HepG2 (cell line): ENCODE measurements around the gene PRRC2A. TPM values are rescaled to one million over a fixed set of nuclear protein-coding genes. Genes with fewer than 3 reads are reported as not detected.

Experiments used
- BRD4 ChIP-seq: sonication (generic); formaldehyde crosslinking; IDR thresholded peaks from 2 replicates; pipeline ENCODE4 v1.4.0; 2020; ENCODE audit warnings: missing genetic modification reagents
- CBX2 ChIP-seq, 2 experiments: fragments of 200-600 bp in 1 of 2; sonication (generic); formaldehyde crosslinking in 1 of 2; IDR thresholded peaks; 2 replicates each; pipeline versions ENCODE4 v1.7.0 to v1.8.1; 2018 to 2022; ENCODE audit warnings: low read depth in 2 of 2, low read length in 1 of 2, mild to moderate bottlenecking in 1 of 2, missing genetic modification reagents in 1 of 2
- FOXM1 ChIP-seq: sonication (generic); formaldehyde crosslinking; IDR thresholded peaks from 2 replicates; pipeline ENCODE4 v1.5.0; 2020; ENCODE audit warnings: missing genetic modification reagents
- KAT2B ChIP-seq: fragments of 150-350 bp; IDR thresholded peaks from 2 replicates; pipeline ENCODE4 v1.6.1; 2014; ENCODE audit warnings: low read depth, low read length, borderline replicate concordance
- MEIS1 ChIP-seq: sonication (generic); formaldehyde crosslinking; IDR thresholded peaks from 2 replicates; pipeline ENCODE4 v1.9.0; 2021; ENCODE audit warnings: mild to moderate bottlenecking, missing genetic modification reagents, moderate library complexity, borderline replicate concordance
- POLR2AphosphoS5 ChIP-seq: IDR thresholded peaks from 2 replicates; pipeline ENCODE4 v1.6.1; 2012; ENCODE audit warnings: low read depth, low read length
- TEAD2 ChIP-seq: sonication (generic); formaldehyde crosslinking; IDR thresholded peaks from 2 replicates; pipeline ENCODE4 v1.9.0; 2021; ENCODE audit warnings: missing genetic modification reagents
- U2AF2 ChIP-seq: fragments of 200-400 bp; formaldehyde crosslinking; IDR thresholded peaks from 2 replicates; pipeline ENCODE4 v1.6.1; 2017; ENCODE audit warnings: low read depth, mild to moderate bottlenecking, low read length
- ZC3H13 ChIP-seq: sonication (generic); formaldehyde crosslinking; IDR thresholded peaks from 2 replicates; pipeline ENCODE4 v1.8.1; 2023; ENCODE audit warnings: mild to moderate bottlenecking, missing genetic modification reagents, moderate library complexity
- ZFP90 ChIP-seq: sonication (generic); formaldehyde crosslinking; IDR thresholded peaks from 2 replicates; pipeline ENCODE4 v1.8.0; 2022; ENCODE audit warnings: missing genetic modification reagents, mild to moderate bottlenecking, inconsistent platforms, borderline replicate concordance
- ZNF12 ChIP-seq: sonication (generic); formaldehyde crosslinking; IDR thresholded peaks from 2 replicates; pipeline ENCODE4 v1.5.0; 2020; ENCODE audit warnings: missing genetic modification reagents
- ZNF547 ChIP-seq: sonication (generic); formaldehyde crosslinking; IDR thresholded peaks from 2 replicates; pipeline ENCODE4 v1.5.1; 2020; ENCODE audit warnings: mild to moderate bottlenecking, missing genetic modification reagents
- ZNF558 ChIP-seq: sonication (generic); formaldehyde crosslinking; IDR thresholded peaks from 2 replicates; pipeline ENCODE4 v1.9.0; 2022; ENCODE audit warnings: mild to moderate bottlenecking, missing genetic modification reagents, borderline replicate concordance
- ZNF562 ChIP-seq: sonication (generic); formaldehyde crosslinking; IDR thresholded peaks from 2 replicates; pipeline ENCODE4 v1.8.0; 2022; ENCODE audit warnings: missing genetic modification reagents, borderline replicate concordance
- ZNF615 ChIP-seq: sonication (generic); formaldehyde crosslinking; IDR thresholded peaks from 2 replicates; pipeline ENCODE4 v1.5.0; 2020; ENCODE audit warnings: mild to moderate bottlenecking, missing genetic modification reagents, borderline replicate concordance
- polyA plus RNA-seq, 8 experiments: library from polyadenylated mRNA; depleted of rRNA in 3 of 8; stranded (reverse) in 7 of 8; unstranded in 1 of 8; fragments of >200 nt; fragmentation: Illumina TruSeq in 4 of 8; extraction: Trizol in 4 of 8; gene quantifications; 2 replicates each; pipeline versions ENCODE4 v1.2.1 to v1.2.3, GENCODE V29; 2011 to 2016; ENCODE audit warnings: low read depth in 4 of 8, missing spikeins in 1 of 8, mixed read lengths in 1 of 8; ENCODE audit not compliant: insufficient read depth in 1 of 8
- total RNA-seq, 5 experiments: library from RNA; depleted of rRNA; stranded (reverse); fragments of >200 nt; fragmentation: Illumina TruSeq; extraction: Trizol; gene quantifications; 2 replicates each; pipeline ENCODE4 v1.2.3, GENCODE V29; 2016; ENCODE audit warnings: low read depth in 1 of 5
- TF ChIP-seq, protein P1 (sequence below), 2 experiments: sonication (generic) in 1 of 2; formaldehyde crosslinking in 1 of 2; IDR thresholded peaks; 2 replicates each; pipeline versions ENCODE4 v1.6.1 to v1.9.0; 2014 to 2022; ENCODE audit warnings: antibody characterized with exemption in 1 of 2, borderline replicate concordance in 1 of 2, inconsistent platforms in 1 of 2, low read depth in 1 of 2, missing genetic modification reagents in 1 of 2
- TF ChIP-seq, protein P2 (sequence below): sonication (generic); formaldehyde crosslinking; IDR thresholded peaks from 2 replicates; pipeline ENCODE4 v1.5.1; 2020; ENCODE audit warnings: missing genetic modification reagents, mild to moderate bottlenecking, borderline replicate concordance
- TF ChIP-seq, protein P3 (sequence below): sonication (generic); formaldehyde crosslinking; IDR thresholded peaks from 2 replicates; pipeline ENCODE4 v1.4.0; 2020; ENCODE audit warnings: missing genetic modification reagents, borderline replicate concordance
- TF ChIP-seq, protein P4 (sequence below): sonication (generic); formaldehyde crosslinking; IDR thresholded peaks from 2 replicates; pipeline ENCODE4 v1.4.0; 2020; ENCODE audit warnings: mild to moderate bottlenecking, missing genetic modification reagents

Gene PRRC2A
- total and polyA plus RNA-seq, 2 of the 13 experiments (the other 11 are each of a cell fraction or from before 2014, with no cell fraction given), result 38.9 to 47.4 TPM

DNA sequence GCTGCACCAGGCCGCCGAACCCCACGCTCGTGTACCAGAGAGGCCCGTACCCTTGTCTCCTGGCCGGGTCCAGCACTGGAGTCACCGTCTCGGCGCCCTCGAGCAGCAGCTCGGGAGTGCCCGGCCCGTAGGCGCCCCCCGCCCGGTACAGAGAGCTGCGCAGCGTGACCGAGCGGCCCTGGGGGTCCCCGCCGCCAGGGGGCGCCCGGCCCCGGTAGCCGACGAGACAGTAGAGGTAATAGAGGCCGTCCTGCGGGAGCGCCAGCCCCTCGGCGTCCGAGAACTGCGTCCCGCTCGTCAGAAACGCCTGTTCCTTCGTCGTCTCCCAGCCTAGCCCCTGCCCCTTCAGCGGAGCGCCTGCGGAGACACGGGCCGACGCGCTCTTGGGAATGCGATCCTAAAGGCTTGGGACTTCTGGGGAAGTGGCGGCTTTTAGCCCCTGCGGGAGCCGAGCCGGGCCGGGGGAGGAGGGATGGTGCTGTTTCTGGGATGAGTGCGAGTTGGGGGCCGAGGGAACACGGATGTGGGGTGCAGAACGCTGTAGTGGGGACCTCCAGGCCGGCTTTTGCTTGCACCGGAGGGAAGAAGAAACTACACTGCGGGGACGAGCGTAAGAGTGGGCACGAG lies 39.6 kb upstream of the PRRC2A start (continued):
- TF ChIP-seq, protein P1, sequence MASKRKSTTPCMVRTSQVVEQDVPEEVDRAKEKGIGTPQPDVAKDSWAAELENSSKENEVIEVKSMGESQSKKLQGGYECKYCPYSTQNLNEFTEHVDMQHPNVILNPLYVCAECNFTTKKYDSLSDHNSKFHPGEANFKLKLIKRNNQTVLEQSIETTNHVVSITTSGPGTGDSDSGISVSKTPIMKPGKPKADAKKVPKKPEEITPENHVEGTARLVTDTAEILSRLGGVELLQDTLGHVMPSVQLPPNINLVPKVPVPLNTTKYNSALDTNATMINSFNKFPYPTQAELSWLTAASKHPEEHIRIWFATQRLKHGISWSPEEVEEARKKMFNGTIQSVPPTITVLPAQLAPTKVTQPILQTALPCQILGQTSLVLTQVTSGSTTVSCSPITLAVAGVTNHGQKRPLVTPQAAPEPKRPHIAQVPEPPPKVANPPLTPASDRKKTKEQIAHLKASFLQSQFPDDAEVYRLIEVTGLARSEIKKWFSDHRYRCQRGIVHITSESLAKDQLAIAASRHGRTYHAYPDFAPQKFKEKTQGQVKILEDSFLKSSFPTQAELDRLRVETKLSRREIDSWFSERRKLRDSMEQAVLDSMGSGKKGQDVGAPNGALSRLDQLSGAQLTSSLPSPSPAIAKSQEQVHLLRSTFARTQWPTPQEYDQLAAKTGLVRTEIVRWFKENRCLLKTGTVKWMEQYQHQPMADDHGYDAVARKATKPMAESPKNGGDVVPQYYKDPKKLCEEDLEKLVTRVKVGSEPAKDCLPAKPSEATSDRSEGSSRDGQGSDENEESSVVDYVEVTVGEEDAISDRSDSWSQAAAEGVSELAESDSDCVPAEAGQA (IDR thresholded peaks at IDR 0.05; ENCODE audit: low read depth), result 0 out of 2 replicates have a peak, but pooled peaks have one; percentile 15
- TF ChIP-seq, protein P1 (CRISPR knock-in tag; IDR thresholded peaks at IDR 0.05; ENCODE audit: borderline replicate concordance), result peak; percentile 75; the same call in 1 of the 2 replicates
- TF ChIP-seq ZNF562, result no peak
- peak; percentile 47; the same call in 1 of the 2 replicates for TF ChIP-seq BRD4 (CRISPR knock-in tag)
- TF ChIP-seq ZNF12 (CRISPR knock-in tag), result no peak
- peak; percentile 43; the same call in 1 of the 2 replicates for TF ChIP-seq ZNF558 (CRISPR knock-in tag)
- no peak for TF ChIP-seq U2AF2
- peak; percentile 22; the same call in 1 of the 2 replicates for TF ChIP-seq ZC3H13
- no peak for TF ChIP-seq MEIS1
- TF ChIP-seq CBX2 (IDR thresholded peaks at IDR 0.05; ENCODE audit: low read depth, low read length), result no peak
- peak; percentile 25; the same call in 1 of the 2 replicates for TF ChIP-seq CBX2 (CRISPR knock-in tag; IDR thresholded peaks at IDR 0.05; ENCODE audit: low read depth)
- 0 out of 2 replicates have a peak, but pooled peaks have one; percentile 61 for TF ChIP-seq ZFP90
- TF ChIP-seq, protein P2, sequence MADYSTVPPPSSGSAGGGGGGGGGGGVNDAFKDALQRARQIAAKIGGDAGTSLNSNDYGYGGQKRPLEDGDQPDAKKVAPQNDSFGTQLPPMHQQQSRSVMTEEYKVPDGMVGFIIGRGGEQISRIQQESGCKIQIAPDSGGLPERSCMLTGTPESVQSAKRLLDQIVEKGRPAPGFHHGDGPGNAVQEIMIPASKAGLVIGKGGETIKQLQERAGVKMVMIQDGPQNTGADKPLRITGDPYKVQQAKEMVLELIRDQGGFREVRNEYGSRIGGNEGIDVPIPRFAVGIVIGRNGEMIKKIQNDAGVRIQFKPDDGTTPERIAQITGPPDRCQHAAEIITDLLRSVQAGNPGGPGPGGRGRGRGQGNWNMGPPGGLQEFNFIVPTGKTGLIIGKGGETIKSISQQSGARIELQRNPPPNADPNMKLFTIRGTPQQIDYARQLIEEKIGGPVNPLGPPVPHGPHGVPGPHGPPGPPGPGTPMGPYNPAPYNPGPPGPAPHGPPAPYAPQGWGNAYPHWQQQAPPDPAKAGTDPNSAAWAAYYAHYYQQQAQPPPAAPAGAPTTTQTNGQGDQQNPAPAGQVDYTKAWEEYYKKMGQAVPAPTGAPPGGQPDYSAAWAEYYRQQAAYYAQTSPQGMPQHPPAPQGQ (CRISPR knock-in tag), result no peak
- TF ChIP-seq POLR2AphosphoS5, result peak; percentile 42; the same call in 1 of the 2 replicates
- TF ChIP-seq FOXM1 (CRISPR knock-in tag), result no peak
- TF ChIP-seq KAT2B, result no peak
- TF ChIP-seq, protein P3, sequence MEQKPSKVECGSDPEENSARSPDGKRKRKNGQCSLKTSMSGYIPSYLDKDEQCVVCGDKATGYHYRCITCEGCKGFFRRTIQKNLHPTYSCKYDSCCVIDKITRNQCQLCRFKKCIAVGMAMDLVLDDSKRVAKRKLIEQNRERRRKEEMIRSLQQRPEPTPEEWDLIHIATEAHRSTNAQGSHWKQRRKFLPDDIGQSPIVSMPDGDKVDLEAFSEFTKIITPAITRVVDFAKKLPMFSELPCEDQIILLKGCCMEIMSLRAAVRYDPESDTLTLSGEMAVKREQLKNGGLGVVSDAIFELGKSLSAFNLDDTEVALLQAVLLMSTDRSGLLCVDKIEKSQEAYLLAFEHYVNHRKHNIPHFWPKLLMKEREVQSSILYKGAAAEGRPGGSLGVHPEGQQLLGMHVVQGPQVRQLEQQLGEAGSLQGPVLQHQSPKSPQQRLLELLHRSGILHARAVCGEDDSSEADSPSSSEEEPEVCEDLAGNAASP (CRISPR knock-in tag), result 0 out of 2 replicates have a peak, but pooled peaks have one; percentile 60
- TF ChIP-seq TEAD2 (CRISPR knock-in tag), result peak; percentile 71; the same call in 1 of the 2 replicates
- no peak; the same call in 1 of the 2 replicates for TF ChIP-seq ZNF547 (CRISPR knock-in tag)
- TF ChIP-seq, protein P4, sequence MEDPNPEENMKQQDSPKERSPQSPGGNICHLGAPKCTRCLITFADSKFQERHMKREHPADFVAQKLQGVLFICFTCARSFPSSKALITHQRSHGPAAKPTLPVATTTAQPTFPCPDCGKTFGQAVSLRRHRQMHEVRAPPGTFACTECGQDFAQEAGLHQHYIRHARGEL (CRISPR knock-in tag), result no peak
- no peak for TF ChIP-seq ZNF615
